Large intestine (tissue), 3 donors: ENCODE measurements around the gene DCUN1D2. TPM values are rescaled to one million over a fixed set of nuclear protein-coding genes. Genes with fewer than 3 reads are reported as not detected.

Source experiments
- DNase-seq, 2 donors: peaks; one replicate each; pipeline versions ENCODE4 v3.0.0 to v3.0.0-alpha.2; 2013
- H3K27ac ChIP-seq: one replicate; pipeline ENCODE4 v1.5.1; 2013; ENCODE audit warnings: low read length
- H3K27me3 ChIP-seq: 2 replicates; pipeline ENCODE4 v1.6.1; 2013; ENCODE audit warnings: low read length; ENCODE audit not compliant: control insufficient read depth, insufficient read depth
- H3K36me3 ChIP-seq: 2 replicates; pipeline ENCODE4 v1.6.1; 2013; ENCODE audit warnings: low read length; ENCODE audit not compliant: control insufficient read depth, insufficient read depth
- H3K4me1 ChIP-seq: one replicate; pipeline ENCODE4 v1.6.1; 2013; ENCODE audit warnings: low read length; ENCODE audit not compliant: control insufficient read depth, insufficient read depth
- H3K4me3 ChIP-seq: one replicate; pipeline ENCODE4 v1.5.1; 2013; ENCODE audit warnings: low read length
- H3K9me3 ChIP-seq: one replicate; pipeline ENCODE4 v1.6.1; 2013; ENCODE audit warnings: mild to moderate bottlenecking, low read depth, low read length, moderate library complexity; ENCODE audit not compliant: control insufficient read depth
- WGBS: methylation state at CpG from one replicate; pipeline ENCODE4 v1.1.5; 2013; ENCODE audit warnings: low lambda C conversion rate; ENCODE audit not compliant: insufficient coverage; 5-methylcytosine and 5-hydroxymethylcytosine counted together
- polyA plus RNA-seq: library from polyadenylated mRNA; unstranded; fragments of 120-200 nt; gene quantifications from one replicate; pipeline ENCODE4 v1.2.1, GENCODE V29; 2013

DCUN1D2 gene
- polyA plus RNA-seq, 1 donor, result 17.8 TPM

DNA sequence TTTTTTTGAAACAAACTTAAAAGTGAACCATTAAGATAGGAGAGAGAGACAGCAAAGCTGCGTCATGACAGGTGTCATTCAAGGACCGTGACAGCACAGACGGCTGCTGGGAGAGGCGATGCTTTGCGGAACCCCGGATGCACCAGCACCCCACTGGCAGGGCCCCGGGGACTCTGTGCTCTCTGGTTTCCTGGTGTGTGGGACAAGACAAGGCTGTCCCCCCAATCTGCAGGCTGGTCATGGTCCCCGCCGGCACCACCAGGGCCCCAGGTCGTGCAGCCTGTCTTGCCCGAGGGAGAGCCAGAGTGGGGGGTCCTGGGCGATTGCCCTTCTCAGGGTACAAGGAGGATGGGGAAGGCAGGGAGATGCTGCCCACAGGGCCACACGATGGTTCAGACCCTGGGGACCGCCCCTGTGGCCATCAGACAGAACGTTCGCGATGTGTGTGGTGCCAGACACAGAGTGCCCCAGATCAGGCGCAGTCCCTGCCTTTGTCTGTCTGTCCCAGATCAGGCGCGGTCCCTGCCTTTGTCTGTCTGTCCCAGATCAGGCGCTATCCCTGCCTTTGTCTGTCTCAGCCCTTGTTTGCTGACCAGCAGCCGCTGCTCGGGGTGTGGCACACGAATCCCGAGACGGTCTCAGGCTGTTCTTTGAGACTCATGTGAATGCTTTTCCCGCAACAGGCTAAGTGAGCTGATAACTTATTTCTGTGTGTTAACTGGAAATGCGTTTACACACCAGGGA, 73.3 kb downstream of the DCUN1D2 start:
- H3K4me1 ChIP-seq, result peaks cover 2% of the 10 kb centered on the region
- peaks cover 6% of the 10 kb centered on the region for H3K9me3 ChIP-seq
- H3K27ac ChIP-seq, result no peak overlapping the region
- no peaks in the 10 kb centered on the region for H3K36me3 ChIP-seq
- no peak overlapping the region for H3K4me3 ChIP-seq
- no peak for DNase-seq
- WGBS, result 57% methylated on average over 1 of the region's 28 CpGs
- H3K27me3 ChIP-seq, result peaks cover 16% of the 10 kb centered on the region

DNA sequence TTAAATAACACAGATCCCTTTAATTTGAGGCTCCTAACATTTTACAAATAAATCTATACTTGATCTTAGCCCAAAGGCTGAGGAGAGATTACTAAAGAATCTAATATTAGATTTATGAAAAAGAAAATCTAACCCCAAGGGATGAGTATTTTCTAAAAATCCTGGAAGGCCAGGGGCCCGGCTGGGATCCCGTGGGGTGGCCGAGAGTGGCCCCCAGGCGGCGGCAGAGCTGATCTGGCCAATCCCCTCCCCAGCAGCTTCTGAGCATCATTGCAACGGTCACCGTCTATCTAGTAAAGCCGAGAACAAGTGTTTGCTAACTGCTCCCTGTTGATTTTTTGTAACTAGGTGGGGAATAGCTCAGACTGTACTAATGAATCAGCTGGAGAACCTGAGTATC, 74.7 kb downstream of the DCUN1D2 start:
- Histone ChIP-seq H3K4me1 (peaks cover 1% of the 10 kb centered on the region), H3K4me3 (no peak overlapping the region), H3K27me3 (peaks cover 16% of the 10 kb centered on the region), H3K36me3 (no peaks in the 10 kb centered on the region), H3K27ac (no peak overlapping the region), H3K9me3 (peaks cover 6% of the 10 kb centered on the region)
- no peak for DNase-seq
- 80% methylated on average over 2 of the region's 8 CpGs for WGBS

DNA sequence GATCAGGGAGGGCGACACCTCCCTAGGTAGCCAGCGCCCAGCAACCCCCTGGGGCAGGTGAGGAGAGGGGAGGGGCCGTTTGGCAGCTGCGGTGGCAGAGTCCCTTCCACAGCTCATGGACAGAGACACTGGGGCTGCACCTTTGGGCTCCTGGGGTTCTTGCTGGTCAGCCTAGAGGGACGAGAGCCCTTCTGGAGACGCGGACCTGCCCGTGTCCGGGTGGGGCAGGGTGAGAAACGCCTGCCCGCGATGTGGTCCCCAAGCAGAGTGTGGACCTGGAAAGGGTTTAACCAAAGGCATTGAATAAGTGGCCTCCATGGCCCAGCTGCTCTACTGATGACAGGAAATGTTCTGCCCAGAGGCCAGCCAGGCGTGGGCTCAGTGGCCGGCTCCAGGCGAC, 75.5 kb downstream of the DCUN1D2 start:
- H3K36me3 ChIP-seq, result no peaks in the 10 kb centered on the region
- peaks cover 3% of the 10 kb centered on the region for H3K4me1 ChIP-seq
- H3K27me3 ChIP-seq, result peaks cover 16% of the 10 kb centered on the region
- peaks cover 6% of the 10 kb centered on the region for H3K9me3 ChIP-seq
- no peak overlapping the region for H3K4me3 ChIP-seq
- H3K27ac ChIP-seq, result no peak overlapping the region
- no peak for DNase-seq
- no CpG with 5 or more reads among the region's 15 CpGs for WGBS

DNA sequence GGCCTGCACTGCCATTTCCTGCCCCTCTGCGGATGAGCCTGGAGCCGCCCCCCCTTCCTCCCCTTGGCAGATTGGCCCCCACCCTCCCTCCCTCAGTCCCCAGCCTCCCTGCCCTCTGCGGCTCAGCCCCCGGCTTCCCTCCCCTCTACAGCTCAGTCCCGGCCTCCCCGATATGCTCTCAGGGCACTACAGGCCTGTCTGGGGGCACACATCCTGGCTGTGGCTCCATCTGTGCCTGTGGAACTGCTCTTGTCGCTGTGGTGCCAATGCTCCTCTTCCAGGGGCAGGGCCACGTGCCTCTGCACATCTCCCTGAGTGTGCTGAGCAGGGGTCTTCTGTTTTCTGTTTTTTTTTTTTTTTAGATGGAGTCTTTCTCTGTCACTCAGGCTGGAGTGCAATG, 76.2 kb downstream of the DCUN1D2 start:
- no CpG with 5 or more reads among the region's 8 CpGs for WGBS
- Histone ChIP-seq H3K4me1 (peaks cover 3% of the 10 kb centered on the region), H3K36me3 (no peaks in the 10 kb centered on the region), H3K27me3 (peaks cover 16% of the 10 kb centered on the region), H3K4me3 (no peak overlapping the region), H3K9me3 (peaks cover 6% of the 10 kb centered on the region), H3K27ac (no peak overlapping the region)
- DNase-seq, result no peak

DNA sequence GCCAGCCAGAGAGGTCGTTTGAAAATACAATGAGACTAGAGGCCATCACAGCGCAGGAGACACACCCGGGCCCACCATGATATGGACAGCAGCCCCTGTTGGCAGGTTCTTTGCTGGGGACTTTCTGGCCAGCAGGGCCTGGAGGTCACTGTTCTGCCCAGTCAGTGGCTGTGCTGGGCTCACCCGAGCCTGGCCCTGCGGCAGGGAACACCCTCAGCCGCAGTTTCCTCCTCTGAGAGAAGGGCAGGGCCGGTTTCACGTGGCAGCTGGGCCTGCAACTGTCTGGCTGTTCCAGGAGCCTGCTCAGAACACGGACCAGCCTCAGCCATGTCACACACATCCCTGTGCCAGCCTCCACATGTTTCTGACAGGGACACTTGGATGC, 76.6 kb downstream of the DCUN1D2 start:
- Histone ChIP-seq H3K9me3 (peaks cover 6% of the 10 kb centered on the region), H3K27ac (no peak overlapping the region)

DNA sequence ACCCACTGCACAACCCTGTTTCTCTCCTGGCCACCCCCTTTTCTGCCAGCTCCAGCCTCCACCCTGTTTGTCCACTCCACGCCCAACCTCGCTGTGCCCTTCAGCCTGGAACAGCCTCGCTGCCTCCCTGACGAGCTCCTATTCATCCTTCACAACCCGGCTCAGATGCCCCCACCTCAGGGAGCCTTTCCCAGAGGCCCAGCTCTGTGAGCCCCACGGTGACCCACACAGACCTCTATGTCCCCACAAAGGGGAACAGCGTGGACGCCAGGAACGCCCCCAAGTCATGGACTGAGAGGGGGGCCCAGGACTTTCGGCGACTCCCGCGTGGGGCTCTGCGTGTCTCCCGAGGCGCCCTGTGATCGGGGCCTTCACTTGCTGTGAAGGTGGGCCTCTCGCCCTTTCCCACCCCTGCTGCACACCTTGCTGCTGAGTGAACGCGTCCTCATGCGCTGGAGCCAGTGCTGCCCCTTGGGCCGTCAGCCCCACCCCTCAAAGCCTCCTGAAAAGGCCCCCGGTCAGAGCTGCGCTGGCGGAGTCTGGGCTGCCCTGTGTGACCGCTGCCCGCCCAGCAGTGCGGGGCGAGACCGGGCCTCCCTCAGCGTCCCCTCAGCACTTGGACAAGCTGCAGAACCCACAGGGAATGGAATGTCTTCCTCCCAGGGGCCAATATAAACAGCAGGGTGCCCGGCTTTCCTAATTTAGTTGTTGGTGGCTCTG, 77.2 kb downstream of the DCUN1D2 start:
- H3K27me3 ChIP-seq, result peaks cover 14% of the 10 kb centered on the region
- H3K4me3 ChIP-seq, result no peak overlapping the region
- no peak for DNase-seq
- H3K27ac ChIP-seq, result no peak overlapping the region
- peaks cover 6% of the 10 kb centered on the region for H3K9me3 ChIP-seq
- 100% methylated on average over 2 of the region's 32 CpGs for WGBS
- H3K4me1 ChIP-seq, result peaks cover 3% of the 10 kb centered on the region
- no peaks in the 10 kb centered on the region for H3K36me3 ChIP-seq

More for the DNA sequence above, 76.6 kb downstream of the DCUN1D2 start:
- H3K4me1 ChIP-seq, result peaks cover 3% of the 10 kb centered on the region
- no peaks in the 10 kb centered on the region for H3K36me3 ChIP-seq
- H3K27me3 ChIP-seq, result peaks cover 16% of the 10 kb centered on the region
- H3K4me3 ChIP-seq, result no peak overlapping the region
- no peak for DNase-seq
- WGBS, result no CpG with 5 or more reads among the region's 9 CpGs

DNA sequence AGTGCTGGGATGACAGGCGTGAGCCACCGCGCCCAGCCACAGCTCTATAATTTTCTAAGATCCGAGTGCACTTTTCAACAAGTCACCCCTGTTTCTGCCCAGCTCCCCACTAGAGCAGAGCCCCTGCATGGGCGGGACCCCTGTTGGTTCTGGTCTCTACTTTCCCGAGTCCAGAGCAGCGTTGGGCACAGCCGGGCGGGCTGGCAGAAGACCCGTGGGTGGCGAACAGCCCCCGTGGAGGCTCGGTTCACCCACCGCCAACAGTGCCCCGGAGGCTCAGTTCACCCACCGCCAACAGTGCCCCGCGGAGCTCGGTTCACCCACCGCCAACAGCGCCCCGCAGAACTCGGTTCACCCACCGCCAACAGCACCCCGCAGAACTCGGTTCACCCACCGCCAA, 78.1 kb downstream of the DCUN1D2 start:
- Histone ChIP-seq H3K36me3 (no peaks in the 10 kb centered on the region), H3K4me3 (no peak overlapping the region), H3K9me3 (peaks cover 6% of the 10 kb centered on the region), H3K27ac (no peak overlapping the region), H3K4me1 (peaks cover 3% of the 10 kb centered on the region), H3K27me3 (peaks cover 7% of the 10 kb centered on the region)
- WGBS, result no CpG with 5 or more reads among the region's 27 CpGs
- DNase-seq, result no peak

DNA sequence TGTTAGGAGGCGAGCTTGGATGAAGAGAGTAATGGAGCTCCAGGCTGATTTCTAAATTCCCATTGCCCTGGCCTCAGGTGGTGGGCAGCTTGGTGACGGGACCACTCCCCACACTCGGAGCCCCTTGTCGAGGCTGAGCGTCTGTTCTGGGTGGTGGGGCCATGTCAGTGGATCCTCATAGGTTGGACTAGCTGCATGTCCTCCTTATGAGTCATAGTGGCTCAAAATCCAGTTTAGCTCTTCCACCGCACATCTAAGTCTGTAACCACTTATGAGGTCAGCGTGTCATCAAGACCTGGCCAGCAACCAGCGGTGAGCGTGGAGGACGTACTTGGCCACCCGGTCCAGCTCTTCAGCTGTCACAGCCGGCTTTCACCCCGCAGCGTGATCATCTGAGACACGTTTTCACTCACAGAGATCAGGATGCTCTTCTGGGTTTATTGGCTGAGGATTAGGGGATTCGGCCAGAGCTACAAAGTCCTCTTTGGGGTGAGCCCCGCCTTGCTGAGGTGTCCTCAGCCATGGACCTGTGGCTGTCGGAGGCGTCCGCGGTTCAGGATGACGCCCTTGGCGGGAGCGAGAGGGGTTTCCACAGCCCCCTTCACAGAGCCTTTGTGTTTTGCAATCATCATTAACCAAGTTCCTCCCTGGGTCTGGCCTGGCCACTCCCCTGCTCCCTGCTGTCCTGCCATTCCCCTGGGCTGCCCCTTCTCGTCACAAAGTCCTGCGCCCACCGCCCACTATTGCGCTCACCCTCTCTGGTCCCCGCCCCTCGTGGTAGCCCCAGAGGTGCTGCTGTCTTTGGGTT, 79.1 kb downstream of the DCUN1D2 start:
- Histone ChIP-seq H3K27ac (no peak overlapping the region), H3K9me3 (peaks cover 6% of the 10 kb centered on the region), H3K36me3 (no peaks in the 10 kb centered on the region), H3K27me3 (no peaks in the 10 kb centered on the region), H3K4me3 (no peak overlapping the region), H3K4me1 (peaks cover 3% of the 10 kb centered on the region)
- WGBS, result no CpG with 5 or more reads among the region's 30 CpGs
- peak in 1 of 2 donors; percentile 37 for DNase-seq

DNA sequence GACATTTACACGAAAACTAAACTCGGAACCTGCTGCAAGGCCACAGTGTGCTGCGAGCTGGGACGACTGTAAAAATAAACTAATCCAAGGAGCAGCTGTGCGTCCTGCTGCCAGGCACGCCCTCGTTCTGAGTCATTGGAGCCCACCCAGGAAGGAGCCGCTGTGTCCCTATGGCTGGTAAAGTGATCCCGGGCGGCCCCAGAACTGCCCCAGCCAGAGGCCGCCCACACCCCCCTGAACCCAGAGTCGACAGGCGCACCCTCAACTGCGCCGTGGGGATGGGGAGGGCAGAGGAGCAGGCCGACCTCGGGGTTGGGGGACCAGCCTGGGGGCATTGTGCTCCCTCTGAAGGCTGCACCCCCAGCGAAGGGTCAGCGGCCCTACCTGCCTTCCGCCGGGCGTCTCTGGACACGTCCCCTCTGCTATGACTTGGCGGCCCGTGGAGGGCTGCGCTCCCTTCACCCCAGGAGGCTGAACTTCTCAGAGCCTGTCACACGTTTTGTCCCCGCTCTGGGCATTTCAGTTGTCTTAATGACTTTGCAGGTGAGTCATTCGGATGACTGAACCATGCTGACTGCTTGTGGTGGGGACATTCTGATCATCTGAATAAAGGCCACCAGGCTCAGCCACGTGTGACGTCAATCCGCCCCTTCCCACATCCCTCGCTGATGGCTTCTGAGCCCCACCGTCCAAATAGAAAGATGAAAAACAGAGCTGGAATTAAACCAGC, 79.9 kb downstream of the DCUN1D2 start:
- Histone ChIP-seq H3K9me3 (peaks cover 6% of the 10 kb centered on the region), H3K36me3 (no peaks in the 10 kb centered on the region), H3K4me1 (peaks cover 3% of the 10 kb centered on the region), H3K27ac (no peak overlapping the region), H3K27me3 (no peaks in the 10 kb centered on the region), H3K4me3 (no peak overlapping the region)
- WGBS, result no CpG with 5 or more reads among the region's 34 CpGs
- no peak for DNase-seq

DNA sequence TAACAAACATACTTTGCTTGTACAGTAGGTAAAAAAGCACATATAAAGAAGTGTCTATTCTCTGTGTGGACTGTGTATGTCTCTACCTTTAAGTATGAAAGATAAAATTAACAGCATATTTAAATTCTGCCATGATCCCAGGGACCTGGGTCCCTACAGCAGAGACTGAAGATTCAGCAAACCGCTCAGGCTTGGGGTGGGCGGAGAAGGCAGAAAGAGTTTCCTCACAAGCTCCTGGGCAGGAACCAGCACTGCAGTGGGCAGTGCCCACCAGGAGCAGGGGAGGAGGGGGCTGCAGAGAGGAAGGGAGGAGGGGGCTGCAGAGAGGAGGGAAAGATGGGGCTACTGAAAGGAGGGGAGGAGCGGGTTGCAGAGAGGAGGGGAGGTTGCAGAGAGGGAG, 81.9 kb downstream of the DCUN1D2 start:
- no peak for DNase-seq

More for the DNA sequence above, 81.9 kb downstream of the DCUN1D2 start:
- H3K4me3 ChIP-seq, result no peak overlapping the region
- peaks cover 3% of the 10 kb centered on the region for H3K4me1 ChIP-seq
- H3K36me3 ChIP-seq, result no peaks in the 10 kb centered on the region
- no peak overlapping the region for H3K27ac ChIP-seq
- H3K27me3 ChIP-seq, result no peaks in the 10 kb centered on the region
- peaks cover 6% of the 10 kb centered on the region for H3K9me3 ChIP-seq
- no CpG with 5 or more reads among the region's 3 CpGs for WGBS
